ENCODE data around the gene EIF4G3.

The EIF4G3 gene

GRCh38 chr1:20950679-20951078 lies 226.0 kb downstream of the EIF4G3 start:
- TF ChIP-seq CTCF (IDR thresholded peaks at IDR 0.05), result no peak

- TF ChIP-seq CTCF (IDR thresholded peaks at IDR 0.05), result no peak
Measured at GRCh38 chr1:20949871-20950590, 226.7 kb downstream of the EIF4G3 start.

- no peak for TF ChIP-seq CTCF (IDR thresholded peaks at IDR 0.05)
Measured at GRCh38 chr1:20948101-20948500, 228.6 kb downstream of the EIF4G3 start.

- TF ChIP-seq CTCF (IDR thresholded peaks at IDR 0.05), result no peak
Measured at GRCh38 chr1:20947409-20947808, 229.3 kb downstream of the EIF4G3 start.

- TF ChIP-seq CTCF (IDR thresholded peaks at IDR 0.05), result no peak
Measured at GRCh38 chr1:20936621-20937020, 240.1 kb downstream of the EIF4G3 start.

GRCh38 chr1:20936216-20936615 lies 240.5 kb downstream of the EIF4G3 start:
- no peak for TF ChIP-seq CTCF (IDR thresholded peaks at IDR 0.05)

GRCh38 chr1:20935717-20936116 lies 241.0 kb downstream of the EIF4G3 start:
- no peak for TF ChIP-seq CTCF (IDR thresholded peaks at IDR 0.05)
